Measurements from ENCODE around the gene ANKFN1. TPM values are rescaled to one million over a fixed set of nuclear protein-coding genes. Genes with fewer than 3 reads are reported as not detected.

Gene ANKFN1
- polyA plus RNA-seq (2013, experiment 1 of 2) = 0.88 TPM
- 0.51 TPM for polyA plus RNA-seq (2013, experiment 2 of 2)

- Histone ChIP-seq H3K9me3 (ENCODE audit: control insufficient read depth, low read length) (no peaks in the 10 kb centered on the region), H3K36me3 (ENCODE audit: control insufficient read depth, insufficient read depth, low read length) (no peaks in the 10 kb centered on the region), H3K27ac (ENCODE audit: low read depth, low read length, severe bottlenecking) (no peak within 1 kb of the TSS), H3K4me3 (ENCODE audit: extremely low read depth, insufficient read depth, low read length, poor library complexity, severe bottlenecking) (no peak within 1 kb of the TSS), H3K4me1 (ENCODE audit: control insufficient read depth, insufficient read depth, low read length, poor library complexity, severe bottlenecking) (no peaks in the 10 kb centered on the region)
- 81 to 90% methylated on average over 6 to 10 of the region's 11 CpGs for WGBS, 2 experiments (ENCODE audit: insufficient coverage in 2 of 2)
These were observed at the start of gene ANKFN1 for GRCh38 chr17:56152874-56153602. Gene ANKFN1, plus strand, starts transcription at chr17:56153475. Its CDS starts 59,193 bp downstream, at chr17:56212668.

GRCh38 chr17:56108811-56109284, 44.4 kb upstream of the ANKFN1 start:
- Histone ChIP-seq H3K9me3 (ENCODE audit: control insufficient read depth, low read length) (no peaks in the 10 kb centered on the region), H3K4me3 (ENCODE audit: extremely low read depth, insufficient read depth, low read length, poor library complexity, severe bottlenecking) (no peak overlapping the region), H3K27ac (ENCODE audit: low read depth, low read length, severe bottlenecking) (no peak overlapping the region), H3K36me3 (ENCODE audit: control insufficient read depth, insufficient read depth, low read length) (no peaks in the 10 kb centered on the region), H3K4me1 (ENCODE audit: control insufficient read depth, insufficient read depth, low read length, poor library complexity, severe bottlenecking) (no peaks in the 10 kb centered on the region)
- 100% methylated on average over 1 of the region's 2 CpGs; no CpG with 5 or more reads in 1 of the 2 experiments for WGBS, 2 experiments (ENCODE audit: insufficient coverage in 2 of 2)

- H3K27ac ChIP-seq (ENCODE audit: low read depth, low read length, severe bottlenecking) = no peak overlapping the region
- H3K9me3 ChIP-seq (ENCODE audit: control insufficient read depth, low read length) = no peaks in the 10 kb centered on the region
- H3K4me1 ChIP-seq (ENCODE audit: control insufficient read depth, insufficient read depth, low read length, poor library complexity, severe bottlenecking) = no peaks in the 10 kb centered on the region
- H3K4me3 ChIP-seq (ENCODE audit: extremely low read depth, insufficient read depth, low read length, poor library complexity, severe bottlenecking) = no peak overlapping the region
- 83 to 85% methylated on average over 2 to 3 of the region's 3 CpGs for WGBS, 2 experiments (ENCODE audit: insufficient coverage in 2 of 2)
- no peaks in the 10 kb centered on the region for H3K36me3 ChIP-seq (ENCODE audit: control insufficient read depth, insufficient read depth, low read length)
These were observed 43.4 kb upstream of the ANKFN1 start for GRCh38 chr17:56109836-56110235.

- Histone ChIP-seq H3K27ac (ENCODE audit: low read depth, low read length, severe bottlenecking) (no peak overlapping the region), H3K4me3 (ENCODE audit: extremely low read depth, insufficient read depth, low read length, poor library complexity, severe bottlenecking) (no peak overlapping the region), H3K4me1 (ENCODE audit: control insufficient read depth, insufficient read depth, low read length, poor library complexity, severe bottlenecking) (no peaks in the 10 kb centered on the region), H3K9me3 (ENCODE audit: control insufficient read depth, low read length) (no peaks in the 10 kb centered on the region), H3K36me3 (ENCODE audit: control insufficient read depth, insufficient read depth, low read length) (no peaks in the 10 kb centered on the region)
- WGBS, 2 experiments (ENCODE audit: insufficient coverage in 2 of 2) = 82 to 92% methylated on average over 2 of the region's 4 CpGs
These were observed 42.7 kb upstream of the ANKFN1 start for GRCh38 chr17:56110463-56111135.

GRCh38 chr17:56111706-56112485, 41.4 kb upstream of the ANKFN1 start:
- no peaks in the 10 kb centered on the region for H3K36me3 ChIP-seq (ENCODE audit: control insufficient read depth, insufficient read depth, low read length)
- WGBS, 2 experiments (ENCODE audit: insufficient coverage in 2 of 2) = 93% methylated on average over 2 of the region's 3 CpGs
- H3K4me1 ChIP-seq (ENCODE audit: control insufficient read depth, insufficient read depth, low read length, poor library complexity, severe bottlenecking) = no peaks in the 10 kb centered on the region
- no peak overlapping the region for H3K4me3 ChIP-seq (ENCODE audit: extremely low read depth, insufficient read depth, low read length, poor library complexity, severe bottlenecking)
- no peaks in the 10 kb centered on the region for H3K9me3 ChIP-seq (ENCODE audit: control insufficient read depth, low read length)
- no peak overlapping the region for H3K27ac ChIP-seq (ENCODE audit: low read depth, low read length, severe bottlenecking)

GRCh38 chr17:56113486-56113885, 39.8 kb upstream of the ANKFN1 start:
- no peaks in the 10 kb centered on the region for H3K4me1 ChIP-seq (ENCODE audit: control insufficient read depth, insufficient read depth, low read length, poor library complexity, severe bottlenecking)
- no peaks in the 10 kb centered on the region for H3K9me3 ChIP-seq (ENCODE audit: control insufficient read depth, low read length)
- H3K4me3 ChIP-seq (ENCODE audit: extremely low read depth, insufficient read depth, low read length, poor library complexity, severe bottlenecking) = no peak overlapping the region
- H3K27ac ChIP-seq (ENCODE audit: low read depth, low read length, severe bottlenecking) = no peak overlapping the region
- no peaks in the 10 kb centered on the region for H3K36me3 ChIP-seq (ENCODE audit: control insufficient read depth, insufficient read depth, low read length)
- WGBS, 2 experiments (ENCODE audit: insufficient coverage in 2 of 2) = no CpG with 5 or more reads among the region's 2 CpGs

GRCh38 chr17:56114469-56114868, 38.8 kb upstream of the ANKFN1 start:
- Histone ChIP-seq H3K4me3 (ENCODE audit: extremely low read depth, insufficient read depth, low read length, poor library complexity, severe bottlenecking) (no peak overlapping the region), H3K27ac (ENCODE audit: low read depth, low read length, severe bottlenecking) (no peak overlapping the region), H3K9me3 (ENCODE audit: control insufficient read depth, low read length) (no peaks in the 10 kb centered on the region), H3K36me3 (ENCODE audit: control insufficient read depth, insufficient read depth, low read length) (no peaks in the 10 kb centered on the region), H3K4me1 (ENCODE audit: control insufficient read depth, insufficient read depth, low read length, poor library complexity, severe bottlenecking) (no peaks in the 10 kb centered on the region)
- no CpG with 5 or more reads among the region's 1 CpG for WGBS, 2 experiments (ENCODE audit: insufficient coverage in 2 of 2)

GRCh38 chr17:56119191-56119590, 34.1 kb upstream of the ANKFN1 start:
- no peak overlapping the region for H3K4me3 ChIP-seq (ENCODE audit: extremely low read depth, insufficient read depth, low read length, poor library complexity, severe bottlenecking)
- WGBS, 2 experiments (ENCODE audit: insufficient coverage in 2 of 2) = 68 to 75% methylated on average over 2 of the region's 2 CpGs
- H3K4me1 ChIP-seq (ENCODE audit: control insufficient read depth, insufficient read depth, low read length, poor library complexity, severe bottlenecking) = no peaks in the 10 kb centered on the region
- H3K9me3 ChIP-seq (ENCODE audit: control insufficient read depth, low read length) = no peaks in the 10 kb centered on the region
- H3K27ac ChIP-seq (ENCODE audit: low read depth, low read length, severe bottlenecking) = no peak overlapping the region
- H3K36me3 ChIP-seq (ENCODE audit: control insufficient read depth, insufficient read depth, low read length) = no peaks in the 10 kb centered on the region

- H3K9me3 ChIP-seq (ENCODE audit: control insufficient read depth, low read length) = no peaks in the 10 kb centered on the region
- WGBS, 2 experiments (ENCODE audit: insufficient coverage in 2 of 2) = 92% methylated on average over 3 of the region's 4 CpGs
- no peak overlapping the region for H3K27ac ChIP-seq (ENCODE audit: low read depth, low read length, severe bottlenecking)
- H3K4me3 ChIP-seq (ENCODE audit: extremely low read depth, insufficient read depth, low read length, poor library complexity, severe bottlenecking) = no peak overlapping the region
- no peaks in the 10 kb centered on the region for H3K36me3 ChIP-seq (ENCODE audit: control insufficient read depth, insufficient read depth, low read length)
- H3K4me1 ChIP-seq (ENCODE audit: control insufficient read depth, insufficient read depth, low read length, poor library complexity, severe bottlenecking) = no peaks in the 10 kb centered on the region
These were observed 33.3 kb upstream of the ANKFN1 start for GRCh38 chr17:56119936-56120335.

- no peaks in the 10 kb centered on the region for H3K4me1 ChIP-seq (ENCODE audit: control insufficient read depth, insufficient read depth, low read length, poor library complexity, severe bottlenecking)
- no peak overlapping the region for H3K27ac ChIP-seq (ENCODE audit: low read depth, low read length, severe bottlenecking)
- WGBS, 2 experiments (ENCODE audit: insufficient coverage in 2 of 2) = 81 to 83% methylated on average over 6 to 7 of the region's 9 CpGs
- no peaks in the 10 kb centered on the region for H3K36me3 ChIP-seq (ENCODE audit: control insufficient read depth, insufficient read depth, low read length)
- no peak overlapping the region for H3K4me3 ChIP-seq (ENCODE audit: extremely low read depth, insufficient read depth, low read length, poor library complexity, severe bottlenecking)
- no peaks in the 10 kb centered on the region for H3K9me3 ChIP-seq (ENCODE audit: control insufficient read depth, low read length)
These were observed 31.9 kb upstream of the ANKFN1 start for GRCh38 chr17:56121191-56122051.
